ENCODE results near the gene HARS1.

GRCh38 chr5:140658870-140659269 lies 32.3 kb downstream of the HARS1 start:
- TF ChIP-seq CTCF (IDR thresholded peaks at IDR 0.05) (no peak), POLR2A (IDR thresholded peaks at IDR 0.05) (no peak)
